Measurements from ENCODE around the gene DNAJC21.

Gene DNAJC21

DNA sequence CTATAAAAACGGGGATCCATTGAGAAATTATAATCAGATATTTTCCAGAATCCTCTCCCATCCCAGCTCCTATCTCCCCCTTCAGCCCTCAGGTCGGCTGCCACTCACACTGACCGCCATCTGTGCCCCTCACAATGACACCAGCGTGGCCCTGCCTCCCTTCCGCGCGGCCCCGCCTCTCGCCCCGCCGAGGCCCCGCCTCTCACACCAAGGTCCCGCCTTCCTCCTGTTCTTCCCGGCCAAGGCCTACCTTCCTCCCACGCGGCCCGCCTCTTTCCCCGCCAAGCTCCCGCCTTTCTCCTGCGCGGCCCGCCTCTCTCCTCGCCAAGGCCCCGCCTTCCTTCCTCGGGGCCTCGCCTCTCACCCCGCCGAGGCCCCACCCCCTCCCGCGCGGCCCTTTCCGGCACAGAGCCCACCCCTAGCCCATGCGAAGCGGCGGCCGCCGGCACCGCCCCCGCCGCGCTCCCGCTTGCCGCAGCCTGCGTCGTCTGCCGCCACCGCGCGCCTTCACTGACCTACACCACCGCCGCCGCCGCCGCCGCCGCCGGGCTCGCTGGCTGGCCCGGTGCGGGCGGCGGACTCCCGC lies at the start of gene DNAJC21:
Gene DNAJC21, plus strand, starts transcription at position 426 of the 586 bp plus-strand sequence. CDS start 261 bp downstream, outside the sequence.
- peak; percentile 92 for DNase-seq (ENCODE audit: low read depth, low spot score)

DNA sequence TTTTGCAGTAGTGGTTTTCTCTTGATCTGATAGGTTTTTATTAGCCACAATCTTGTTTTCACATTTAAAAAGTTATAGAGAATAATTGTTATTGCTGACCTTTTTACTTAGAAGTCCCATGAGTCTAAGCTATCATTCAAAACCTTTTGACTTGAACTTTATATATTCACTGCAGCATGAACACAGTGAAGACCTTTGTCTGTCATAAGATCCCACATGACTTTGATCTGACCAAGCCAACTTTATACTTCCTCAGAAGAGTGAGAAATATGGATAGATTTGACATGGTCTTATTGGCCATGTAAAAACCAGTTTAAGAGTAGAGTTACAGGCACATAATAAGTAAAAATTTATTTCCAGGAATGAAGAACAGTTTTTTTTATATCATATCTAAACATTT lies 48.1 kb upstream of the DNAJC21 start:
- no peak for DNase-seq (ENCODE audit: low read depth, low spot score)

DNA sequence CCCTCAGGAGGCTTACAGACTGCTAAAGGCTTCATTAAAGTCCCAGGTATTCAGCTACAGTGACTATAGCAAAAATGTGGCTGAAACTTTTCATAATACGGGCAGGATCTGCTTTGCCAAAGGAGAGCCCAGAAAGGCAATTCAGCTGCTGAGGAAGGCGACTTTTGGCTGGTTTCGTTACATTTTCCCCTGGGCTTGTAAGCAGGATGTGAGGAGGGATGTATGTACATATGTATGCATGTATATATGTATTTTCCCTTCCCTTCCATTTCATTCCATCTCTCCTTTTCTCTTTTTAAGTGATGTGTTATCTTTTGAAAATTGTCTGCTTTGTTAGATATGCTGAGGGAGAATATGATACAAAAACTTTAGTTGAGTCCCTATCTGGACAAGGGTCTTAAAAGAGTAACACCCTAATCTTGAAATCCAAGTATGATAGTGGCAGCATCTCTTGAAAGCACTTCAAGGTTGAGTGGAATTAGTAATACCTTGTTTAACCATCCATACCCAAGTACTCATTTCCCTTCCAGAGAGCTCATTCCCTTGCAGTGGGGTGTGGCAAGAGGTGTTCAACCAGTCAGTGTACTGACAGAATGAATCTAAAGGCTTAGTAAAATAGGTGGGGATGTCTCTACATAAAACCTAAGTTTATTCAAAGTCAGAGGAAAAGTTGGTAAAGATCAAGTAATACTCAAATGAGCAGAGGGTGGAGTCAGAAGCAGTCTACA lies 42.8 kb upstream of the DNAJC21 start:
- DNase-seq (ENCODE audit: low read depth, low spot score), result no peak

DNA sequence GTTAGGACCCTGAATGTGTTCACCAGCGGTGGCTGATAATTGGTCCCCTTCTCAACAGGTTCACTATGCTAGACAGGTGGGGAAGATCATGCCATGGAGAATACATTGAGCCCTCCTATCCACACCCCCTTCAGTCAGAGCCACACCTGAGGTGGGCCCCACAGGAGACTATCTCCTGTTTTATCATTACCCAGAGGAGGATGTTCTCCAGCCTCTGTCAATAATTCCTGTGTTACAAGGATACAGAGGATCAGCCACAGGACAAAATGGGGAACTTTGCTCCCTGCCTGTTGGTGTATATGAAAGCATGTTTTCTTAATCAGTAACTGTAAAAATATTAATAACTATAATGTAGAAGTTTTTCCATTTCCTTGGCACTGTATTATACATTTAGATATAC lies 40.0 kb upstream of the DNAJC21 start:
- no peak for DNase-seq (ENCODE audit: low read depth, low spot score)

DNA sequence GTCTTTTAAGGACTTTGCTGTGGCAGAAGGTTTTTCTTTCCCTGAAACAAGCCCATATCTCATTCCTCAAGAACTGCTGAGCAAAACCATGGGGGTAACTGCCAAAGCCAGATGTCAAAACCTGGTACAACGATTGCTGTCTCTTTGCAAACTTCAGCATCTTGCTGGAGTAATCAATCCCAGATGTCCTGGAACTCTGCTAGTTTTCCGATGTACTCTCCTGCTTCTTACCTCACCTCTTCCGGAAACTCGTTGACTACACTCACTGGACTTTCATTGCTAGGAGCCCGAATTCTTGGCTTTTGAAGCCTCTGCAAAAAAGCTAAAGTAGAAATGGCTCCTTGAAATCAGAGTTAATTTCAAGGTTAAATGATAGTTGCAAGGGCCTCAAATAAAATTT lies 37.4 kb upstream of the DNAJC21 start:
- no peak for DNase-seq (ENCODE audit: low read depth, low spot score)

DNA sequence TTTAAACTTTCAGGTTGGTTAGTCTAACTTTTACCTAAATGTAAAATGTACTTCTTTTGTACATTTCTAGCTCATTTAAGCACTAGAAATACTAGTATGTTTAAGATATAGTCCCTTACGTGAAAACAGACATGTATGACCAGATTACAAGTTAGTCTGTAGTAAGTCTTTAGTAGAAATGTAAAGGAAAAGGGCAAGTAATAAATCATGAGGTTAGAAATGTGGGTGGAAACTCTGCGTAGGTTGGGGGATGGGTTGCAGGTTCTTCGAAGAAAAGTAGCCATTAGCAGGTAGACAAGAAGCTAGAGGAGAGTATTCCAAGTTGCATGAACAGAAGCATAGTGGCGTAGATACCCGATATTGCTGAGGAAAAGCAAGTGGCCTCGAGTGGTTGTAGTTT lies 36.9 kb upstream of the DNAJC21 start:
- DNase-seq (ENCODE audit: low read depth, low spot score), result no peak

DNA sequence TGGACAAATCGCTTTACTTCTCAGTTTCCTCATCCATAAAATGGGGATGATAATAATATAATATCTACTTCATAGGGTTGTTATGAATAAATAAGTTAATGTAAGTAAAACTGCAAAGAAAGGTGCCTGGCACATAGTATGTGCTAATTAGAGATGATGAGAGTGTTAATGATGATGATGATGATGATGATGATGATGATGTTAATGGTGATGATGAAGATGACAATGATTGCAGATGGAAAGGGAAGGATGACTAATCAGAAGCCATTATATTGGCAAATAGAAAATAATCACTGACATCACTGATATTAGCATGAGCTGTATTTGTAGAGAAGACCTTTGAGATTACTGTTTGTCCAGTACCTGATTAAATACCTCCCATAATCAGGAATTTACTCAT lies 34.6 kb upstream of the DNAJC21 start:
- no peak for DNase-seq (ENCODE audit: low read depth, low spot score)

DNA sequence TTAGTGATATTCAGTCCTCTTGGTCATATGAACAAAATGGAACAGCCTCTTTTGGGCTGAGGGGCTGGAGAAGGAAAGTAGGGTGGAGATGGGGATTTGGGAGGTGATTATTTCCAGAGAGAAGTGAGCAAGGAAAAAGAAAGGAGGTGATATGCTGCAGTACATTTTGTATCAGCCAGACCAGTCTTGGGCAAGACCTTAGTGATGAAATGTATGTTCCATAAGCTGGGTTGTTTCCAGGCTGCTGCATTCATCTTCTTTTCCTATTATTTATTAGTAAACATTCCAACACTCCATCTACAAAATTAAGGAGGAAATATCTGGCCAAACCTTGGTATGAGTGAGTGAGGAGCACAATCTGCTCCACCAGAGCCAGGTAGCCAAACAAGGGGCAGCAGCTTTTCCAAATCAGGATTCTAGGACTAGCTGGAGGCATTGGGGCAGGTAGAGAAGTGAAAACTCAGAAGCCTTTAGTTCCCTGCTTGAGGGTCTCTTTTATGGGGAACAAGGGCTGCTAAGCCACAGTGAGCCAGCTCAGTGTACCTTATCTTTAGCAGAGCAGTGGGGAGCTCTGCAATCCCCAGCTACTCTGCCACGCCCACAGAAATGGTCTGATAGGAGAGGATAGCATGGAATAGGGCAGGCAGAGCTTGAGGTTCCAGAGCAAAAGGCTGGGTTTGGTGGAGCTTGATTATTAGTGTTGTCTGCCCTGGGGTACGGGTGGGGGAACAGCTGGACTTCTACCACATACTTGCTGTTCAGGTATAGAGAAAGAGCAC lies 33.5 kb upstream of the DNAJC21 start:
- no peak for DNase-seq (ENCODE audit: low read depth, low spot score)

DNA sequence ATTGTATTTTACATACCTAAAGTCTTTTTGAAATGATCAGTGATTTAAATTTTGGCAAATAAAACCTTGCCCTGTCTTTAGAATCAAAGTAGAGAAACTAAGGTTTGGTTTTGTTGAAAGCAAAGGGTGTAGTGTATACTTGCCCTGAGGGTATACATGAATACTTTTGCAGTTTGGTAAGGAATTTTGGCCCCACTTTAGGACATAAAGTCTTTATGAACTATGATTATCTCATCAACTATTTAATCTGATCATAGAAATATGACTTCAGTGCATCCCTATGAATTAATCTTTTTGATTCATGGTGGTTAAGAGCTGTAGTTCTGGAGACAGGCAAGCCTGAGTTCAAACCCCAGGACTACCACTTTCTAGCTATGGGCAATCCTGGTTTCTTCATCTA lies 31.7 kb upstream of the DNAJC21 start:
- DNase-seq (ENCODE audit: low read depth, low spot score), result no peak

DNA sequence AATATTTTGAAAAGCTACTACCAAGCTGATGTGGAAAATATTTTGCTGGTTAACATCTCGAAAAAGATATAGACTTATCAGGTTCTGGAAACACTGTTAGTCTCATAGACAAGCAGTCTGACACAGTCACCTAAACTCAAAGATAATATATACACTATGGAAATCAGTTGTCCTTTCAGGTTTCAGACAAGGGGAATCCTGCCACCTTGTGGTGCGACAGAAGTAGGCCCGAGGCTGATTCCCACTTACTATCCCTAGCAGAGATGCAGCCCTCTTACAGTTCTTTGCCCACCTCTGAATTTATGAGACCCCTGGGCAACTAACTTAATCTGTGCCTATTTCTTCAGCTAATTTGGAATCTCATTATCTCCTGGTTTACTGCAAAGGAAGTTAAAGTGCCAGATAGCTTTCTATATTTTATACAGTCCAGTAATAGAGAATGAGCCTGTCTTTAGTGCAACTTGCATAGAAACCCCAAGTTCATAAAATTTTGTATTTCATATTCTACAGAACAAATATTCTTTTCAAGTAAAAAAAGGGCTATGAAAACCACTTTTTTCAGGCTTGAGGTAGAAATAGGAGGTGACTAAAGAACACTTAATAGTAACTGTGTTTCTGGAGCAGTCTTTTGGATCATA lies 31.0 kb upstream of the DNAJC21 start:
- no peak for DNase-seq (ENCODE audit: low read depth, low spot score)

DNA sequence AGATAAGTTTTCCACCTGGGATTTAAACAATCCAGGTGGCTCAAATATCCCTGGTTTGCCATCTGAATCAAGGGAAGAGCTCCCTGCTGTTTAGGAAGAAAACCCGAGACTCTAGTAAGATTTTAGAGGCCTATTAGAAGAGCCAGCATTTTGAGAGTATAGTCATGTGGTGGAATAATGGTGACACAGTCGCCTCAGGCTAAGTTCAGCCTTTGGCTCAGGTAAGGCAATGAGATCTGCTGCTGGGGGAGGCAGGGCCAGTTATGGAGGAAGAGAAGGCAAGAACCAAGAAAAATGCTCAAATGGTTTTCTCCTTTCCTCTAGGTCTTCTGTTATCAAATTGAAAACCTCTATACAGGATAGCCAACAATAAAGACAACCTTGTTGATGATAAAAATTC lies 30.3 kb upstream of the DNAJC21 start:
- no peak for DNase-seq (ENCODE audit: low read depth, low spot score)

DNA sequence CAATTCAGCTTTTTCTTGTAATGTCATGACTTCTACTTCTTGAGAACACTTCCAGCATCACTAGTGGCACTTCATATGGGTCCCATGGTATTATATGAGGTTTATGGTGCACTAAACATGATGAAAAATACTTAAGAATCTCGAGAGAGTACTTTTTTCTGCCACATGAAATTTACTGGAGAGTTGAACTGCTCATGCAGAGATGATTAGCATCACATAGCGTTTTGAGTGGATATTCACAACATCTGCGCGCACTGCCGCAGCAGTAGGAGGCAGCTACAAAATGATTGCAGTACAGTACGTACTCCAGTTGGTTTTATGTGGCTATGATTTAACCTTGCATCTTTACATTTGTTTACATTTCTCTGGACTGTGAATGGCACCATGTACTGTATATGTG lies 28.7 kb upstream of the DNAJC21 start:
- DNase-seq (ENCODE audit: low read depth, low spot score), result no peak

DNA sequence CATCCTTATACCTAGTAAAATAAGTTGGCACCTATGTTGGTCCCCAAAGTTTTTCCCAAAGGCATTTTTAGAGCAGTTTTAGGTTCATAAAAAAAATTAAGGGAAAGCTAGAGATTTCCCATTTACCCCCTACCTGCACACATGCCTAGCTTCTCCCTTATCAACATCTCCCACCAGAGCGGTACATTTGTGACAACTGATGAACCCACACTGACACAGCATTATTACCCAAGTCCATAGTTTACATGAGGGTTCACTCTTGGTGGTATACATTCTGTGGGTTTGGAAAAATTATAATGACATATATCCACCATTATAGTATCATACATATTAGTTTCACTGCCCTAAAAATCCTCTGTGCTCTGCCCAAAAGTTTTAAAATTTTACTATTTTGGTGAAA lies 26.1 kb upstream of the DNAJC21 start:
- DNase-seq (ENCODE audit: low read depth, low spot score), result no peak

DNA sequence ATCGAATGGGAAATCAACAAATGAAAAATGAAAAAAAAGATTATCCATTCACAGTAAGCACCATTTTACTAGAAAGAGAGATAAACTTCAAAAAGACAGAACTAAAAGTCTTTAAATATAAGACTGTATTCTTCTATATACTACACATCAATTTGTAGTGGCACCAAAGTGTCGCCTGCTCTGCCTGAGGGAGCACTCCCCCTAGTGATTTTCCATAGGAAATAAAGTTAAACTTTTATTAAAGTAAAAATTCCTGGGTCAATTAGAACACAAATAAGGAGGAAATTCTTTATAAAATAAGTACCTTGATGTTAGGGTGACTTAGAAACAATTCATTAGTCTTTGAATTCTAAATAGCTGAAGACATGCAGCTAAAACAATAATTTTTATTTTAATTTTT lies 23.8 kb upstream of the DNAJC21 start:
- DNase-seq (ENCODE audit: low read depth, low spot score), result no peak

DNA sequence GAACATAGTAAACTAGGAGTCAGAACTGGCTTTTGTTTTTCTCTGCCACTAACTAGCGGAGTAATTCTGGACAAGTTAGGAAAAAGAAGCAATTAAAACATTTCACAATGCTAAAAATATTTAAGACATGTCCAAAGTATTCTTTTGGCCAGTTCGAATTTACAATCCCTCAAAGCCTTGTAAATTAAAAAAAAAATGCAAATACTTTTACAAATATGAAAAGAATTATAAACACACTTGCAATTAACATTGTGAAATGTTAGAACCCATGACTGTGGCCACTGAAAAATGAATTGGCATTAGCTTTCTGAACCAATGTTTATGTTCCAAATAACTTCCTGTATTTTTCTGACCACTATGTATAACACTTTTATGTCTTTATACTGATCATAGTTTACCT lies 16.3 kb upstream of the DNAJC21 start:
- DNase-seq (ENCODE audit: low read depth, low spot score), result no peak

DNA sequence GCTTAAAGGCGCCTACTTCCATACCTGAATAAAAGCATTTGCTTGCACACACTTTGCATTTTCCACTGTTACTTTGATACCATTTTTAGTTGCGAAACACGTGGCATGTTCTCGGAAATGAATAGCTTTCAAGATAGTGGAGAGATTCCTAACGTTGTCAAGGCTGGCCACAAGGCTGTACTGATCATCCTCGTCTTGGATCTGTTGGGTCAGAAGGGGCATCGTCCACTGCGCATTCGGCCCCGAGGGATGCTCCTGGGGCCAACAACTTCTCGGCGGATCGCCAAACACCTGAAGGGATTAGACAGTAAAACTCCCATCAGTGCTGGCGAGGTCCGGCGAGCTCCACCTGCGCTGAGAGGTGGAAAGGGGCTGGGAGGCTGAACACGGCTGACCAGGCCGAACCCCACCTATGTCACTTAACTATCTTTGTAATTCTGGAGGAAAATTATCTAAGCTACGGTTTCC lies 14.7 kb upstream of the DNAJC21 start:
- no peak for DNase-seq (ENCODE audit: low read depth, low spot score)

DNA sequence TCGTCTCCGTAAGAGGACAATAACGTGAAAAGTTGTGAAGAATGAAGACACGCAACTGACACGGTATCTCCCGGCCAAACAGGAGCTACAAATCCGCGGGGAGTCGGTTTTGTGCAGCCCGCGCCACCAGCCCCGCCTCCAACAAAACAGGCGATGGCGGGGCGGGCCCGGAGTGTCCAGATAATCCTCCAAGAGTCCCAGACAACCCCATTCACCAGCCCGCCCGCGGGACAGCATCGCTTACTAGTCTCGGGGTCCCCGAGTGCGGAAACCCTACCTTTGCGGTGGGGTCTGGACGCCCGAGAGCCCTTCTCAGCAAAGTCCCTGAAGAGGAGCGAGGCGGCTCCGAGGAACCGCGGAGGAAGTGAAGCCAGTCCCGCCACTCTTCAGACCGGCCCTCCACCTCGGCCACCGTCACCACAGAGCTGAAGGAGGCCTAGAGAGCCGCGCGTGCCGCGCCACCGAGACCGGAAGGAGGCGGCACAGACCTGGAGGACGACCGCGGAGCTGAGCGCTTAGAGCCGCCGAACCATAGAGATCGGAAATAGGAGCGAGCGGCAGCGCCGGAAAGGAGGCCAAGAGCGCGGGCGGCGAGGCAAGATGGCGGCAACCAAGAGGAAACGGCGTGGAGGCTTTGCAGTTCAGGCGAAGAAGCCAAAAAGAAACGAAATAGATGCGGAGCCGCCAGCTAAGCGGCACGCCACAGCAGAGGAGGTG lies 14.1 kb upstream of the DNAJC21 start, which contains the start of the genes BRIX1 and RAD1:
Gene BRIX1, plus strand, starts transcription at position 573 of the 717 bp plus-strand sequence. Its CDS starts 28 bp downstream, at position 601.
Gene RAD1, minus strand, starts transcription at position 366 of the 717 bp plus-strand sequence. CDS start 612 bp downstream, outside the sequence.
- DNase-seq (ENCODE audit: low read depth, low spot score), result peak; percentile 86

DNA sequence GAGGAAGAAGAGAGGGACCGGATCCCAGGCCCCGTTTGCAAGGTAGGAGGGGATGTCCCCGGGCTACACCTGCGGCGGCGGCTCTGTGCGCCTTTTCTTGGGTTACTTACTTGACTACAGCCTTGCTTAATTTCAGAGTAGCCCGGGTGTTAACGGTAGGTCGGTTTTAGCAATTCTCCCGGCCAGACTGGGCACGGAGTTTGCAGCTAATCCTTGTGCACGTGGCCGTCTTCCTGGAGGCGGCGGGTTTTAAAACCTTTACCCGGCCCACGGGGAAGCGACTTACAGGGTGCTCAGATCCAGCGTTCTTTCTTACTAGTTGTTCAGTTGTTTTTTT lies 13.5 kb upstream of the DNAJC21 start:
- DNase-seq (ENCODE audit: low read depth, low spot score), result no peak

DNA sequence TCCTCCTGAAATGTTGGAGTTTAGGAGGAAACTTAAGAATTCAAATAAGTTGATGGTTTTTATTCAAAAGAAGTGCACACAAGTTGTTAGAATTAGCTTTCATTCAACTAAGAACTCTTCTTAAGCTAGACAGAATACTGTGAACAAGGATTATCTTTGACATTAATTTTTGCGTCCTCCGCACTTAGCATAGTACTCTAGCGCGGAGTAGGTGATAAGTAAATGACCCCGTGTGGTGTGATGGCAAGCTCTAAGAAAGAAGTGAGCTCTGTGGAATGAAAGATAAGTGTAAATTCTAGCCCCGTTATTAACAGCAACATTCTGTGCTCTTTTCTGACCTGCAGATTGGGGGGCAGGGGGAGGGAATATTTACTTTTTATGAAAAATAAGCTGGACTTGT lies 12.8 kb upstream of the DNAJC21 start:
- no peak for DNase-seq (ENCODE audit: low read depth, low spot score)

DNA sequence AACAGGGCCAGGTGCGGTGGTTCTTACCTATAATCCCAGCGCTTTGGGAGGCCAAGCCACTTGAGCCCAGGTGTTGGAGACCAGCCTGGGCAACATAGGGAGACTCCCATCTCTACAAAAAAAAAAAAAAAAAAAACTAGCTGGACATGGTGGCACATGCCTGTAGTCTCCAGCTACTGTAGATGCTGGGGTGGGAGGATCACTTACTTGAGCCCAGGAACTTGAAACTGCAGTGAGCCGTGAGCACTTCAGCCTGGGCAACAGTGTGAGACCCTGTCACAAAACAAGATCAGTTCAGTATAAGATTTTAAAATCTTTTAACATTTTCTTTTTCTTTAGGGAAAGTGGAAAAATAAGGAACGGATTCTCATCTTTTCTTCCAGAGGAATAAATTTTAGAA lies 11.3 kb upstream of the DNAJC21 start:
- DNase-seq (ENCODE audit: low read depth, low spot score), result no peak

DNA sequence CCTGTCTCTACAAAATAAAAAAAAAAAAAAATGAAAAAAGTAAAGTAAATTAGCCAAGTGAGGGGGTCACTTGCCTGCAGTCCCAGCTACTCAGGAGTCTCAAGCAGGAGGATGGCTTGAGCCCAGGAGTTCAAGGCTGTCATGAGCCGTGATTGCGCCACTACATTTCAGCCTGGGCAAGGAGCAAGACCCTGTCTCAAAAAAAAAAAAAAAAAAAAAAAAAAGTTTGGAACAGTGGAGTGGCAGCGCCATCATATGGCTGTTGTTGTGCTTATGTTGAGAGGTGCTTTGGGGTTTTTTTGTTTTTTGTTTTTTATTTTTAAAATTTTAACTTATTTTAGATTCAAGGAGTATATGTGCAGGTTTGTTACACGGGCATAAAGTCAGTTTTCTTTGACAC lies 10.3 kb upstream of the DNAJC21 start:
- DNase-seq (ENCODE audit: low read depth, low spot score), result no peak

All from activated CD4-positive, CD25-positive, alpha-beta regulatory T cell treated with anti-CD3 and anti-CD28 coated beads, Interleukin-2, amount 50 U/mL, for 16 hours (primary cell).